GM18508 (cell line): ENCODE measurements around the gene LYPD1.

Experiments used
- ATAC-seq: cut with Tn5 transposase; IDR thresholded peaks from one replicate; pipeline ENCODE4 v1.9.1; 2021; ENCODE audit warnings: moderate number of reproducible peaks; ENCODE audit not compliant: insufficient read depth, unreplicated experiment

Gene LYPD1

GRCh38 chr2:132638313-132639040, 31.5 kb downstream of the LYPD1 start:
- ATAC-seq, result no peak

DNA sequence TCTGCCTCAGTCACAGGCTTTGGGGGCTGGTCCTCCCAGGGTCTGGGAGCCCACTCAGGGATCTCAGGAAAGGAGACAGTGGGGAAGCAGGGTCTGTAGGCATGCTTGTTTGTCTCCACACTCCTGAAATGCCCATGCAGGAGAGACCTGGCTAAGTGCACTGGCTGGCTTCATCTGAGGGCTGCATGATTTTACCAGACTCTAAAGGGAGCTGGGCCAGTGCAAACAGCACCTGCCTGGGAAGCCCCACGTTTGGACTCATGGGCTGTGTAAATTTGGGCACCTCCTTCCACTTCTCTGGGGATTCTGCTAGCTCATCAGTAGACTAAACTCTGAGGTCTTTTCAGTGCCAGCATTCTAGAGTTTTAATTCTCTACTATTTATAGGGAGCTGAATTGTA, 33.7 kb downstream of the LYPD1 start:
- ATAC-seq, result no peak

GRCh38 chr2:132633635-132634034, 36.4 kb downstream of the LYPD1 start:
- ATAC-seq, result no peak

- ATAC-seq, result no peak
Measured at GRCh38 chr2:132632000-132632649, 37.9 kb downstream of the LYPD1 start.

- ATAC-seq, result no peak
Measured at GRCh38 chr2:132627536-132627935, 42.5 kb downstream of the LYPD1 start.

GRCh38 chr2:132623096-132623839, 46.7 kb downstream of the LYPD1 start:
- ATAC-seq, result no peak

- ATAC-seq, result no peak
Measured at GRCh38 chr2:132621131-132621875, 48.7 kb downstream of the LYPD1 start.

GRCh38 chr2:132620115-132620514, 49.9 kb downstream of the LYPD1 start:
- ATAC-seq, result no peak

DNA sequence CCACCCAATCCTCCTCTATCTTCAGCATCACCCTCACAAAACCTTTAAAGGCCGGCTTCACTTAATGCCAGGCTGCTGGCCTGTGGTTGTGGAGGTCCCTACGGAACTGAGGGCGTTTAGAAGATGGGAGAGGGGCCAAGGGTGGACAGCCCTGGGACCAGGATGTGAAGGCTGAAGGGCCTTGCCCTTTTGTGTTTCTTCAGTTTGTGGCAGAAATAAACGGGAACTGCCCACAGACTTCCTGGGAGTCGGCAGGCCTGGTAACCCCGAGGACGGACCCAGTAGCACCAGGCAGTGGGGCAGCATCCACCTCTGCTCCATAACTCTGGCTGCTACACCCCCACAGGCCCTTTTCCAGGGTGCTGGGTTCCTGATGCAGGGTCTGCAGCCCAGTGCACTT, 51.3 kb downstream of the LYPD1 start:
- no peak for ATAC-seq

DNA sequence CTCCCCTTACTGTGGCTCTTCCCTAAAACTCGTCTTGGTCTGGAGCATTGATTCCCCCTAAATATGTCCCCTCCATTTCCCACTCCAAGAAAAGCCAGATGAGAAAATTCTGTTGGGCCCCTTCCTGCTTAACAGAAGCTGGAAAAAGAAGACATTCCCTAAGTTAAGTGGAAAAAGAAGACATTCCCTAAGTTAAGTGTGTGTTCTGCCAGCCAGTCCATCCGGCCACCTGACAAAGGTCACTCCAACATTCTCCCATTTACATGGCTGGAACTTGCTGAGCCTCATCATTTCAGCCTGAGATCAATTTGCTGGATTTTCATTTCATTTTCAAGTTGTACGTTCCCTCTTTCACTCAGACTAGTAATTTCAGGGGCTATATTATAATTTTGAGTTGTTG, 52.0 kb downstream of the LYPD1 start:
- no peak for ATAC-seq

DNA sequence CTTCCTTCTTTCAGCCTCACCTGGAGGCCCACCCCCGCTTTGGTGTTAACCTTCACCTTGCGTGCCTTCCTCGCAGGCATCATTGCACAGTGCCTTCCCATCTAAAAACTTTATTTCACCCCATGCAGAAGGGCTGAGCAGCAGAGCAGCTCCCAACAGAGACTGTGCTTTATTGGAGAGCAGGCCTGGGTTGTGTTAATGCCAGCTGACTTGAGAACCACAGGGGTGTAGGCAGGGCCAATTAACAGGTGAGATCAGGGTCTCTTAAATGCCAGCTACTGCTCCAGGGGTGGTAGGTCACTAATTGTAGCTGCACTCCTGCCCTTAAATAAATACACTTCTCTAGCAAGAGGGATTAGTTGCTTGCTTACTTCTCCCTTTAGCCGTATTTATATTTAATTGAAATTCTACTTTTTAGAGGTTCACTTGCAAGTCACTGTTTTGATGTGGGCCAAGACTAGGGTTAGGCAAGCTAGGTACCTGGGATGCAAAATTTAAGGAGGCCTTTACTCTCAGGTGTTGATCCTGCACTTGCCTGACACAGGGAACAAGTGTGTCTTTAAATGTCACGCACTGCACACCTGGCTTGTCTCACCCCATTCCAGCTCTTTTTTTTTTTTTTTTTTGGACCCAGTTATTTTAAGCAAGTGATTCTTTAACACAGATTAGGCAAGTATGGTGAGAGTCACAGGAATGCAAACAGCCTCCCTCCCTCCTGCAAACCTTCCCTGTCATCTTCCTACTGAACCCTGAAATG, 54.5 kb downstream of the LYPD1 start:
- no peak for ATAC-seq

GRCh38 chr2:132611719-132612118, 58.3 kb downstream of the LYPD1 start:
- no peak for ATAC-seq

GRCh38 chr2:132609101-132609890, 60.7 kb downstream of the LYPD1 start:
- no peak for ATAC-seq

- no peak for ATAC-seq
Measured at GRCh38 chr2:132608311-132608710, 61.7 kb downstream of the LYPD1 start.

GRCh38 chr2:132607426-132608090, 62.4 kb downstream of the LYPD1 start:
- no peak for ATAC-seq

- ATAC-seq, result no peak
Measured at GRCh38 chr2:132606649-132607048, 63.4 kb downstream of the LYPD1 start.

DNA sequence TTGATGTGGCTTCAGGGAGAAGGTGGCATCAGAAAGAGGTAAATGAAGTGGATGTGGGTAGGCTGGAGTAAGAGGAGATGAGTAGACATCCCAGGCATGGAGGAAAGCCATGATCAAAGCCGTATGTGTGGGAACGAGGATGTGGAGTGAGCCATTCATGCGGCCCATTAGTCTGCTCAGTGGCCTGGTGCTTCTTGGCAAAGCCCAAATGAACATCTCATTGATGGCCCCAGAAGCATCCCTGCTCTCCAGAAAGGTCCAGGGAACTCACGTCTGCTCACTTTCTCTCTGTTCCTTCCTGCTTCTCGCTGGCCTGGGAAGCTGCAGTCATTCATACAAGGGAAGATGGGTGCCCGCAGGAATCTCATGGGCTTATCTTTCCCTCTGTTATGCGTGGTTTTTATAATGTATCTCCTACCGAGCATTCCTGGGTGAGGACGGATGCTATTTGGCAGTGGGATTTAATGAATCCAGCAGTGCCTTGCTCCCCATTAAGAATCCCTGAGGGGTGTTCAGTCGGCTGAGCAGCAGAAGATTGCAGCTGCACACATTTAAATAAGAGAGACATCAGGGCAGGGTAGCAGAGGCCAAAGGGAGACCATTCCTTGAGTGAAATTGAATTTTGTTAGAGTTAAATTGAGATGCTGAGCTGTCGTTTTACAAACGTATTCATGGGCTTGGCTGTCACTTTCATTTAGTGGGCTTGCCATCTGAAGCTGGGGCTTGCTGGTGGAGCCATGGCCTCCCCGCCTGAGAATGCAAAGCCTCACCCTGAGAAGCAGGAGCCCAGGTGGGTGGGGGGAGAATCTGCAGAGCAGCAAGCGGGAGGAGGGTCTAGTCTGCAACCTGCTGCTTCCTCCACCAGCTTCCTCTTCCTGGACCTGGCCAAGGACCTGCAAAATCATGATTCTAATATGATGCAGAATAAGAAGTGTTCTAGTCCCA, 64.5 kb downstream of the LYPD1 start:
- ATAC-seq, result no peak

DNA sequence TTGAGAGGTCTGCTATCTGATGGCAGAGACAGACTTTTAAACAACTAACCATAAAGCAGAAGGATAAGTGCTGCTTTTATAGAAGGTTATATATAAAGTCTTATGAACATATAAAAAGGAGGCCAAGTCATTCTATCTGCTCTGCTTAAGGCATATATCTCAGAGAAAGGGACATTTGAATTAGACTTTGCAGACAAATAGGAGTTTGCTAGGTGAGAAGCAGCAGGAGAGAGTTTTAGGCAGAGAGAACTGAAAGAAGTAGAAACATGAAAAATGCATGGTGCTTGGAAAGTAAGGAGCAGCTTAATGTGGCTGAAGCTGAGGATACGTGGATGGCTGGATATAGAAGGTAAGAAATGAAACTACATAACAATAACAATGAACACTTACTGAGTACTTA, 65.4 kb downstream of the LYPD1 start:
- no peak for ATAC-seq
